MM.1S (cell line): ENCODE measurements around the gene CHST9.

Experiments
- EZH2 ChIP-seq: fragments of 300-600 bp; sonication (generic); optimal IDR thresholded peaks from 2 replicates; pipeline ENCODE3; 2017; ENCODE audit warnings: low read depth, mild to moderate bottlenecking, antibody characterized with exemption, low read length, mixed read lengths
- TF ChIP-seq, protein P1 (sequence below): fragments of 300-600 bp; sonication (generic); IDR thresholded peaks from 2 replicates; pipeline ENCODE4 v1.5.1; 2016; ENCODE audit warnings: antibody characterized with exemption, low read length, mixed read lengths

DNA sequence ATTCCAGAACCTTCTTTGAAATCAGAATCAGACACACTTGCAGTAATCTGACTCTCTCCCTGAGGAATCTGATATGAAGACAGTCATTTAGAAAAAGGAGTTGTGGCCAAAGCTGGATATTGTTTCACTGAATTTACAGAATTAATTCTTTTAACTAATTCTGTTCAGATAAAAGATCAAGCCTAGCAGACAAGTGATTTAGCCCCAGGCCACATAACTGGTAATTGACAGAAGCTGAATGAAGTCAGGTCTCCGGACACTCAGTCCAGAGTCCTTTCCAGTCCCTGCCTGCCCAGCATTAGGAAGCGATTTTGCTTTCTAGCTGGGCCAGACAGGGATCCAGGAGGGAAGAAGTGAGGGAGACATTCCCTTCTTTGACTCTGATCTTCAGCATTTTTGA, 208.9 kb downstream of the CHST9 start:
- TF ChIP-seq, protein P1, sequence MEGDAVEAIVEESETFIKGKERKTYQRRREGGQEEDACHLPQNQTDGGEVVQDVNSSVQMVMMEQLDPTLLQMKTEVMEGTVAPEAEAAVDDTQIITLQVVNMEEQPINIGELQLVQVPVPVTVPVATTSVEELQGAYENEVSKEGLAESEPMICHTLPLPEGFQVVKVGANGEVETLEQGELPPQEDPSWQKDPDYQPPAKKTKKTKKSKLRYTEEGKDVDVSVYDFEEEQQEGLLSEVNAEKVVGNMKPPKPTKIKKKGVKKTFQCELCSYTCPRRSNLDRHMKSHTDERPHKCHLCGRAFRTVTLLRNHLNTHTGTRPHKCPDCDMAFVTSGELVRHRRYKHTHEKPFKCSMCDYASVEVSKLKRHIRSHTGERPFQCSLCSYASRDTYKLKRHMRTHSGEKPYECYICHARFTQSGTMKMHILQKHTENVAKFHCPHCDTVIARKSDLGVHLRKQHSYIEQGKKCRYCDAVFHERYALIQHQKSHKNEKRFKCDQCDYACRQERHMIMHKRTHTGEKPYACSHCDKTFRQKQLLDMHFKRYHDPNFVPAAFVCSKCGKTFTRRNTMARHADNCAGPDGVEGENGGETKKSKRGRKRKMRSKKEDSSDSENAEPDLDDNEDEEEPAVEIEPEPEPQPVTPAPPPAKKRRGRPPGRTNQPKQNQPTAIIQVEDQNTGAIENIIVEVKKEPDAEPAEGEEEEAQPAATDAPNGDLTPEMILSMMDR: no peak
- TF ChIP-seq EZH2: no peak
